HG02970 (cell line): ENCODE measurements around the gene ERICH2.

Source experiments
- ATAC-seq: cut with Tn5 transposase; IDR thresholded peaks from one replicate; pipeline ENCODE4 v1.9.1; 2021; ENCODE audit warnings: mild to moderate bottlenecking, moderate library complexity, moderate number of reproducible peaks; ENCODE audit not compliant: unreplicated experiment, low FRiP score

Gene ERICH2

GRCh38 chr2:170816504-170817092 is 46.4 kb downstream of the ERICH2 start, which contains the start of gene GAD1:
GAD1 (plus strand) TSS chr2:170816887; CDS start chr2:170818592, 1,705 bp downstream.
- ATAC-seq = no peak

GRCh38 chr2:170817093-170818035 is 47.2 kb downstream of the ERICH2 start:
- no peak for ATAC-seq

- ATAC-seq = no peak
Observed at GRCh38 chr2:170818036-170818751, 48.0 kb downstream of the ERICH2 start.

- ATAC-seq = no peak
Observed at GRCh38 chr2:170818752-170819470, 48.7 kb downstream of the ERICH2 start.

DNA sequence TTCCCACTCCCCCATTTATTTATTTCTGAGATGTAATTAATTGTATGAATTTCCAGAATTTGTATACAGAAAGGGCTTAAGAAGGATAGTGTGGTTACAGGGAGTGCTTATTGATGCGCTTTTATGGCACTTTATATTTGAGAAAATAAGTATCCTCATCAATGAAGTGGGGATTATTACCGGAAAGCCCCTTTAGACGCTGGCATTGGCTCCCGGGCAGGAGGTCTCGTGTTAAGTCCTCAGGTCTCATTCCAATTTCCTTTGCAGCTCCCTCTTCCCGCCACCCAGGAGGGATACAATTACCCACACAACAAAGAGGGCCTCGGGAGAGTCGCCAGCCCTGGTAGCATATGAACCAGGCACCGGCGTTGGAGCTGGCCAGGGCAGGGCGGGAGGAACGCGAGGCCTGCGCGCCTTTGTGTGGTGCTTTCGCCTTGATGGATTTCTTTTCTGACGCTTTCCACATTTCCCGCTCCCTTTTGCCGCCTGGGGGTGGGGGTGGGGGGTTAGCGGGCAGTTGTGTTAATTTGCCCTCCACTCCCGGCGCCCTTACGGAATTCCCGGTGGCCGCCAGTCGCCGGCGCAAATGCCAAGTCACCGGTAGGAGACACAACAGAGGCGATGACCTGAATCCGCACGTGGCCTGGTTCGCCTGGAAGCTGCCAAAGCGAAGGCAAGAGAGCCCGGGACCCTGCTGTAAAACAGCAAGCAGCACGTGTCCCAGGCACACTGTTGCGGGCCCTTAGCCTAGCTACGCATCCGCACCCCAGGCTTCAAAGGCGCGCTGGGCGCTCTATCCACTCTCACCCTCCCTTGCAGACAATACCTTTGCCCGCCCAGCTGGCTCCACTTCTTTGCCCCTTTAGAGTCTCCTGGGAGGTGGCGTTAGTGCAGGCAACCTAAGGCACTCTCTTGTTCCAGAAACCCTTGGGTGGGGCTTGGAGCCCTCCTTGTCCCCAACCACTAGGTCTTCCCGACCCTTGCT is 49.8 kb downstream of the ERICH2 start:
- ATAC-seq = no peak

- no peak for ATAC-seq
Observed at GRCh38 chr2:170820757-170821530, 50.8 kb downstream of the ERICH2 start.

DNA sequence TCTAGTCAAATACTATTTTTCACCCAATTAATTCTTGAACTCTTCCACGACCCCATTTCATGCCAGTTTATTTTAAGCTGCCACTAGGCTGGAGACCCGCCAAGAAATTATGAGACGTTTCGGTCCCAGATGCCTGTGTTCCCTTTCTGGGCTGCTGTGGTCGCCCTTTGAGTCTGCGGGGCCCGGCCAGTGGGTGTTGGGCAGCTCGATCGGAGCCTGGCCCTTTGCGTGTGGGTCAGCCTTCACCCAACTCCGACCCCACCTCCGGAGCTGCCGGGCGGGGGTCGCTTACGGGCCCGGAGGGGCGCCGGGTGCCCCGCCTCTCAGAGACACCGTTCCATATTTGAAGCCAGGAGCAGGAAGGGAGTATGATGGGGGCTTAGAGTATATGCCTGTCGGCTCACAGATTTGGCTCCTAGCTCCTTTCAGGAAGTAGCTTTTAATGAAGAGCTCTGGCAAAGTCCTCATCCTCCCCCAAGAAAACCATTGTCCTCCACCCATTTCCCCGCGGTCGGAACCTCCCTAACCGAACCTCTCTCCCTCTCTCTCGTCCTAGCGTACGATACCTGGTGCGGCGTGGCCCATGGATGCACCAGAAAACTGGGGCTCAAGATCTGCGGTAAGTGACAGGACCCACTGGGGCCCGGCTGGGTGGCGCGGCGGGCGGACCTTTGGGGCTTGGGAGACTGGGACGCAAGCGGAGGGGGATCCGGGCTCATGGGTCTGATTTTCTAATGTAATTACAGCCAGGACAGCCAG is 51.5 kb downstream of the ERICH2 start:
- no peak for ATAC-seq

GRCh38 chr2:170822290-170823087 is 52.3 kb downstream of the ERICH2 start:
- no peak for ATAC-seq

DNA sequence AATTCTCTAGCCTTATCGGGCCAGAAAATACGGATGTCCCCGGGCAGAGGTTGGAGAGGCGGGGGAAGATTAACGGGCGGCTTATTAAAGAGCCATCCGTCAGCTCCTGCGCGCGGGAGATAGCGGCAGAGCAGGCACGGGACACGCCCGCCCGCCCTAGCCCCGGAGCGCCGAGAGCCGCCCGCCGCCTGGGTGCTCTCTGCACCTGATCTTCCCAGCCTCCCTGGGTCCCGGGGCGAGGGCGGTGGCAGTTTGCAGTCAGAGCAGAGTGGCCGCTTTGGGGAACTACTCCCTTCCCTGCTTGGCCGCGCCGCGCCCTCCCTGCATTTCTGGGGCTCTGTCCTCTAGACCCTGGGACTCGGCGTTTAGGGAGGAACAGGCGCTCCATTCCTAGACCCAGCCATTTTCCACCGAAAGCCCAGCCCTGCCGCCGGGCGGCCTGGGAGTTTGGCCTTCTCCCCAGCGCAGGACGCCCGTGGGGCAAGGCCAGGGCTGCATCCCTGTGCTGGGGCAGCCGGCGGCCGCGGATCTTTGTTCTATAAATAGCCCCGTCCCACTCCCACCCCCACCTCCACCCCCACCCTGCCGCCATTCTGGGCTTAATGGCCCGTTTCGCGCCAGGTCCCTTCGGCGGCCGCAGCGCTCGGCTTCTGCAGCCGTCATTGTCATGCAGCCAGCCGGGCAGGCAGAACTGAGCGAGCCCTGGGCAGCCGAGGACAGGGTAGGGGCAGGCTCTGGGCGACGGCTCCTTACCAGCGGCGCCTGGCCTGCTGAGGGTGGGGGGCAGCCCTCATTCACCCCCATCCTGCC is 53.1 kb downstream of the ERICH2 start:
- no peak for ATAC-seq

GRCh38 chr2:170823898-170824215 is 53.7 kb downstream of the ERICH2 start:
- ATAC-seq = no peak

GRCh38 chr2:170824526-170825015 is 54.4 kb downstream of the ERICH2 start:
- ATAC-seq = no peak

DNA sequence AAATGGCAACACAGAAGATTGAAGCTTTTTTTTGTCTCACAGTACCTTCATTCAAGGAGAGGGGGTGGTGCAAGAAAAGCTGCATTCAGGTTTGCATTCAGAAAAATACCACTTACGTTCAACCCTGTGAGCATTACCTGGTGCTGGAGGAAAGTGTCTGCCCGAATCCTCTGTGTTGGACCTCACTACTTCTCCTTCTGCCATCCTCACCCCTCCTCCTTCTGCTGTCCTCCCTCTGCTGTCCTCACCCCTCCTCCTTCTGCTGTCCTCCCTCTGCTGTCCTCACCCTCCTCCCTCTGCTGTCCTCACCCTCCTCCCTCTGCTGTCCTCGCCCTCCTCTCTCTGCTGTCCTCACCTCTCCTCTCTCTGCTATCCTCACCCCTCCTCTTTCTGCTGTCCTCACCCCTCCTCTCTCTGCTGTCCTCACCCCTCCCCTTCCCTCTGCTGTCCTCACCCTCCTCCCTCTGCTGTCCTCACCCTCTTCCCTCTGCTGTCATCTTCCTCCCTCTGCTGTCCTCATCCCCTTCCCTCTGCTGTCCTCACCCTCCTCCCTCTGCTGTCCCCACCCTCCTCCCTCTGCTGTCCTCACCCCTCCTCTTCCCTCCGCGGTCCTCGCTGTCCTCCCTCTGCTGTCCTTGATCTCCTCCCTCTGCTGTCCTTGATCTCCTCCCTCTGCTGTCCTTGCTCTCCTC is 57.8 kb downstream of the ERICH2 start:
- no peak for ATAC-seq

- no peak for ATAC-seq
Observed at GRCh38 chr2:170828533-170828916, 58.3 kb downstream of the ERICH2 start.

DNA sequence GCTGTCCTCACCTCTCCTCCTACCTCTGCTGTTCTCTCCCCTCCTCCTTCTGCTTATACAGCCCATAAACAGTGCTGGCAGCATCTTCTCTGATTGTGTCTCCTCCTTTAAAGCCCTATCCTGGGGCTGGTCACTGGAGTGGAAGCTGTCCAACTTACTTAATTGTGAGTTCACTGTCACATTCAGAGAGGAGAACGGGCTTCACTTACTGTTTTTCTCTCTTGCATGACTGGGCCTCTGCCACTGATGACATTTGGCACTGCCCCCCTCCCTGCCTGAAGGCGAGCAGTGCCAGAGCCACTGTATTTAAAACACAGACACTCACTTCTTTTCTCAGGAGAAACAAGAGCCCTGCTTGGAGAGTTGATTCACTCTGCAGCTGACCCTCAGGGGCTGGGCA is 58.9 kb downstream of the ERICH2 start:
- ATAC-seq = no peak

- no peak for ATAC-seq
Observed at GRCh38 chr2:170830166-170830565, 60.0 kb downstream of the ERICH2 start.

GRCh38 chr2:170831115-170831514 is 60.9 kb downstream of the ERICH2 start:
- no peak for ATAC-seq
